Smooth muscle cell (in vitro differentiated cells): ENCODE measurements around the gene GNB1L. TPM values are rescaled to one million over a fixed set of nuclear protein-coding genes. Genes with fewer than 3 reads are reported as not detected.

ENCODE experiments used
- DNase-seq: peaks from one replicate; lab custom pipeline; 2025; ENCODE audit not compliant: unreplicated experiment; lab: John Stamatoyannopoulos, UW
- H2AFZ ChIP-seq: fragments of 200-600 bp; sonication (generic); 2 replicates; pipeline ENCODE4 v1.6.0; 2016; ENCODE audit warnings: antibody characterized with exemption, low read depth, mild to moderate bottlenecking
- H3F3A ChIP-seq: fragments of 200-600 bp; sonication (generic); 2 replicates; pipeline ENCODE4 v1.6.0; 2017; ENCODE audit warnings: antibody characterized with exemption, low read depth
- H3K27ac ChIP-seq: fragments of 200-600 bp; sonication (generic); 2 replicates; pipeline ENCODE4 v1.5.1; 2016; ENCODE audit warnings: low read depth, mild to moderate bottlenecking
- H3K27me3 ChIP-seq: fragments of 200-600 bp; sonication (generic); 2 replicates; pipeline ENCODE4 v1.6.1; 2016; ENCODE audit warnings: low read depth, mild to moderate bottlenecking
- H3K36me3 ChIP-seq: fragments of 200-600 bp; sonication (generic); 2 replicates; pipeline ENCODE4 v1.5.1; 2016; ENCODE audit warnings: low read depth
- H3K4me1 ChIP-seq: fragments of 200-600 bp; sonication (generic); 2 replicates; pipeline ENCODE4 v1.5.1; 2016; ENCODE audit warnings: low read depth
- H3K4me2 ChIP-seq: fragments of 200-600 bp; sonication (generic); 2 replicates; pipeline ENCODE4 v1.6.0; 2016; ENCODE audit warnings: mild to moderate bottlenecking
- H3K4me3 ChIP-seq: fragments of 200-600 bp; sonication (generic); 2 replicates; pipeline ENCODE4 v1.5.1; 2016; ENCODE audit warnings: mild to moderate bottlenecking
- H3K79me2 ChIP-seq: fragments of 200-600 bp; sonication (generic); 2 replicates; pipeline ENCODE4 v1.6.0; 2016; ENCODE audit warnings: low read depth, mild to moderate bottlenecking
- H3K9ac ChIP-seq: fragments of 200-600 bp; sonication (generic); 2 replicates; pipeline ENCODE4 v1.6.0; 2016; ENCODE audit warnings: low read depth
- H3K9me3 ChIP-seq: fragments of 200-600 bp; sonication (generic); replicated peaks from 2 replicates; pipeline ENCODE4 v1.5.1; 2016; ENCODE audit warnings: low read depth
- H4K20me1 ChIP-seq: fragments of 200-600 bp; sonication (generic); 2 replicates; pipeline ENCODE4 v1.6.0; 2016; ENCODE audit warnings: low read depth
- WGBS: methylation state at CpG from one replicate; pipeline ENCODE4 v1.1.7; 2016; ENCODE audit warnings: low lambda C conversion rate; 5-methylcytosine and 5-hydroxymethylcytosine counted together
- polyA plus RNA-seq: library from polyadenylated mRNA; unstranded; fragments of >200 nt; fragmentation: Nextera tagmentation; extraction: Ambion mirVana; gene quantifications from 2 replicates; pipeline ENCODE4 v1.2.1, GENCODE V29; 2016
- total RNA-seq: library from RNA; depleted of rRNA; stranded (reverse); fragments of >200 nt; gene quantifications from 2 replicates; pipeline ENCODE4 v1.2.3, GENCODE V29; 2014
- TF ChIP-seq, protein P1 (sequence below): fragments of 200-600 bp; sonication (generic); IDR thresholded peaks from 2 replicates; pipeline ENCODE4 v1.5.1; 2017; ENCODE audit warnings: borderline replicate concordance, mild to moderate bottlenecking, antibody characterized with exemption; ENCODE audit not compliant: insufficient read depth, poor library complexity, severe bottlenecking

The GNB1L gene
- total and polyA plus RNA-seq, 2 experiments from 2014 or later: 4.1 to 7.4 TPM

GRCh38 chr22:19877626-19878339 is 23.1 kb upstream of the GNB1L start:
- Histone ChIP-seq H3K4me2 (no peak overlapping the region), H4K20me1 (no peaks in the 10 kb centered on the region), H3K9me3 (no peaks in the 10 kb centered on the region), H2AFZ (no peak overlapping the region), H3K79me2 (no peaks in the 10 kb centered on the region), H3F3A (peaks cover 7% of the 10 kb centered on the region), H3K27ac (no peak overlapping the region), H3K36me3 (no peaks in the 10 kb centered on the region), H3K27me3 (no peaks in the 10 kb centered on the region), H3K9ac (no peak overlapping the region), H3K4me3 (no peak overlapping the region), H3K4me1 (peaks cover 17% of the 10 kb centered on the region)
- DNase-seq: no peak
- TF ChIP-seq, protein P1, sequence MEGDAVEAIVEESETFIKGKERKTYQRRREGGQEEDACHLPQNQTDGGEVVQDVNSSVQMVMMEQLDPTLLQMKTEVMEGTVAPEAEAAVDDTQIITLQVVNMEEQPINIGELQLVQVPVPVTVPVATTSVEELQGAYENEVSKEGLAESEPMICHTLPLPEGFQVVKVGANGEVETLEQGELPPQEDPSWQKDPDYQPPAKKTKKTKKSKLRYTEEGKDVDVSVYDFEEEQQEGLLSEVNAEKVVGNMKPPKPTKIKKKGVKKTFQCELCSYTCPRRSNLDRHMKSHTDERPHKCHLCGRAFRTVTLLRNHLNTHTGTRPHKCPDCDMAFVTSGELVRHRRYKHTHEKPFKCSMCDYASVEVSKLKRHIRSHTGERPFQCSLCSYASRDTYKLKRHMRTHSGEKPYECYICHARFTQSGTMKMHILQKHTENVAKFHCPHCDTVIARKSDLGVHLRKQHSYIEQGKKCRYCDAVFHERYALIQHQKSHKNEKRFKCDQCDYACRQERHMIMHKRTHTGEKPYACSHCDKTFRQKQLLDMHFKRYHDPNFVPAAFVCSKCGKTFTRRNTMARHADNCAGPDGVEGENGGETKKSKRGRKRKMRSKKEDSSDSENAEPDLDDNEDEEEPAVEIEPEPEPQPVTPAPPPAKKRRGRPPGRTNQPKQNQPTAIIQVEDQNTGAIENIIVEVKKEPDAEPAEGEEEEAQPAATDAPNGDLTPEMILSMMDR: no peak
- WGBS: 50% methylated on average over 20 of the region's 20 CpGs

DNA sequence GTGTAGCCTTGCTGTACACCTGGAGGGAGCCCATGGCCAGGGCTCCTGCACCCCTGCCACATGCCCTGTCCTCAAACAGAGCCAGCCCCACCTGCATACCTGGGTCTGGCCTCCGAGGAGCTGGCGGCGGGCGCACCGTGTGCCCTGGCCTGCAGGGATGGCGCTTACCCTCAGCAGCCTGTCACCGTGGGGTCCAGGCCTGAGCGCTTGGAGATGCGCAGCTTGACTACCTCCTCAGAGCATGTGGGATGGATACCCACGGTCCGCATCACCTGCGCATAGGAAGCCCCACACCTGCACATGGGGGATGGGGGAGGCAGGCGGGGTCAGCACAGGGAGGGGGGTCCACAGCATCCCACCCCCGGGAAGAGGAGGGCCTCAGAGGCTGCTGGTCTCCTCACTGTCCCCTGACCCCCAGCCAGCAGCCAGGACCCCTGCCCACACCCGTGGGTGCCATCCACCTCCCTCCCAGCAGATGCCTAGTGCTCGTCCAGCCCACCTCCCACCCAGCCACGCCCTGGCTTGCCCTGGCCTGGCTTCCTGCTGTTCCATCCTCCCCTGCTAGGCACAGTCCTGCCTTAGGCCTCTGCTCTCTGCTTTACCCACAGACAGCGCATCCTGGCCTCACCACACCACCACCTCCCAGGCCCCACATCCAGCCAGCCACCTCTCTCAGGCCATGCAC is 22.4 kb upstream of the GNB1L start:
- TF ChIP-seq, protein P1: no peak
- Histone ChIP-seq H3K4me2 (no peak overlapping the region), H3K36me3 (no peaks in the 10 kb centered on the region), H2AFZ (no peak overlapping the region), H3F3A (peaks cover 4% of the 10 kb centered on the region), H3K9me3 (no peaks in the 10 kb centered on the region), H3K27me3 (no peaks in the 10 kb centered on the region), H3K27ac (no peak overlapping the region), H3K4me3 (no peak overlapping the region), H4K20me1 (no peaks in the 10 kb centered on the region), H3K9ac (no peak overlapping the region), H3K4me1 (peaks cover 17% of the 10 kb centered on the region), H3K79me2 (no peaks in the 10 kb centered on the region)
- no peak for DNase-seq
- WGBS: 96% methylated on average over 12 of the region's 18 CpGs

DNA sequence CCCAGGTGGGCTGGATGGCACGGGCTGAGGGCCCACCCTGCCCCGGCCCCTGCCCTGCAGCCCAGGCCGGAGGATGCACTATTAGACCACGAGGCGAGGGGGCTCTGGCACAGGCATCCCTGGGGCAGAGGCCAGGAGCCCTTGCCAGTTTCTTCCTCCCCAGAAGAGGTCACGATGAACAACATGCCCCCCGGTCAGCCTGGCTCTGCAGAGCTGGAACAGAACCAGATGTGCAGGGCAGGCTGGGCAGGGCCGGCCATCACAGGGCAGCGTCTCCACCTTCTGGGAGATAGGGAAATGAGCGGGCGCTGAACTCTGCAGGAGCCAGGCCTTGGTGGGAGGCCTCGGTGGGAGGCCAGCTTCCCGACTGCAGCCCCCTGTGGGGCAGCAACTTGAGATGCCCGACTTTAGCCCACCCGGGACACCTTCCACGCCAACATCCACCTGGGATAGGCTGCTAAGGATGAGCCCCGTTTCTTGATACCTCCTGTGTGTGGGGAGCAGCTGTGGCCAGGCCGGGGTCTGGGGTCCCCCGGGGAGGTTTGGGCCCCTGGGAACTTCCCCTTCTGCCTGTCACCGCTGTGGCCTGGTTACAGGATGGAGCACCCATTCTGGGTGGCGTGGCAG is 21.8 kb upstream of the GNB1L start:
- no peaks in the 10 kb centered on the region for H3K27me3 ChIP-seq
- no peaks in the 10 kb centered on the region for H3K9me3 ChIP-seq
- no peaks in the 10 kb centered on the region for H3F3A ChIP-seq
- H2AFZ ChIP-seq: no peak overlapping the region
- no peaks in the 10 kb centered on the region for H4K20me1 ChIP-seq
- DNase-seq: no peak
- no peak overlapping the region for H3K4me3 ChIP-seq
- no peak overlapping the region for H3K9ac ChIP-seq
- H3K4me1 ChIP-seq: peaks cover 10% of the 10 kb centered on the region
- 97% methylated on average over 21 of the region's 21 CpGs for WGBS
- H3K27ac ChIP-seq: no peak overlapping the region
- H3K36me3 ChIP-seq: no peaks in the 10 kb centered on the region
- TF ChIP-seq, protein P1: no peak
- no peak overlapping the region for H3K4me2 ChIP-seq
- H3K79me2 ChIP-seq: no peaks in the 10 kb centered on the region
